Islet of Langerhans (tissue), 1 donor: ENCODE measurements around the gene SPTLC2.
A peak's percentile ranks its signal among the peaks of the same experiment; 100 is the strongest.

Experiments used
- FAIRE-seq: peaks from one replicate; lab custom pipeline; 2011; peaks lifted over from hg19 to GRCh38; lab: Jason Lieb, UNC

Gene SPTLC2

GRCh38 chr14:77467801-77468200 lies 148.6 kb downstream of the SPTLC2 start:
- FAIRE-seq, result no peak

GRCh38 chr14:77459072-77459723 lies 157.2 kb downstream of the SPTLC2 start:
- no peak for FAIRE-seq

GRCh38 chr14:77458249-77458950 lies 158.0 kb downstream of the SPTLC2 start:
- FAIRE-seq, result no peak

DNA sequence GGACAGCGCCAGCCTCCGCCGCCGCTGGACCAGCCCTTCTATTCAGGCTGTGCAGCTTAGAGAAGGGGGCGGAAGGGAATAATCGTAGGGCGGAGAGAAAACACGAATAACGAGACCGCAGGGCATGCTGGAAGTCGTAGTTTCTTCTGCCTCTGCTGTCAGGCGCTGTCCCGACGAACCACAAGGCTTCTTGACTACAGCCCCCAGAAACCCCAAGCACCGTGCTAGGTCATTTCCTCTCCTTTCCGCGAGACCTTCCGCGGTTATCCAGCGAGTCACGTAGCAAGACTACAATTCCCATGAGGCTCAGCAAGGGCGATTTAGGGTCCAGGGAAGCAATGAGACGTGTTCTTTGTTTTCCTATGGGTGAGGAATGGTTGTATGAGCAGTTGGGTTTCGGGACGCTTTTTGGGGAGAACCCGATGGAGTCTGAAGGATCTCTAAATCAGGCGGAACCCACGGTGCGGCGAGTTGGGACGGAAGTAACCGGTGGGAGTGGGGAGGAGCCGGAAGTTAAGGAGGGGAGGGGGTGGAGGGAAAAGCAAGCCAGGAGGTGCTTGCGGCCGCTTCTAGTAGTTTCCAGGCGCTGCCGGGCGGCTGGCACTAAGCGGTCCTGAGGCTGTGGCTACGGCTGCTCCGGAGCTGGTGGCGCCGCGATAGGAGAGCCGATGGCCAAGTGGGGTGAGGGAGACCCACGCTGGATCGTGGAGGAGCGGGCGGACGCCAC lies 158.8 kb downstream of the SPTLC2 start, which contains the start of the genes AHSA1 and VIPAS39:
Gene AHSA1 (plus strand): TSS at position 572 of the 727 bp plus-strand sequence. CDS start 97 bp downstream, at position 669.
Gene VIPAS39 (minus strand): TSS at position 80 of the 727 bp plus-strand sequence. CDS start 3,499 bp downstream, outside the sequence.
- FAIRE-seq, result peak; percentile 90

GRCh38 chr14:77457115-77457521 lies 159.3 kb downstream of the SPTLC2 start:
- FAIRE-seq, result no peak
